GM10248 (cell line): Measurements from ENCODE around the gene USP54.

ENCODE experiments used
- CTCF ChIA-PET: fragments of 300-600 bp; sonication (Branson Sonifier 250); formaldehyde crosslinking; extraction: SDS; loops from one replicate; lab custom pipeline; 2021; ENCODE audit warnings: antibody characterized with exemption; lab: Yijun Ruan, JAX
- POLR2A ChIA-PET: fragments of 350-650 bp; sonication (Branson Sonifier 250); formaldehyde crosslinking; extraction: SDS; loops from one replicate; lab custom pipeline; 2020; ENCODE audit warnings: antibody characterized with exemption; lab: Yijun Ruan, JAX
- DNase-seq: peaks from one replicate; pipeline ENCODE4 v3.0.0; 2012; ENCODE audit errors: extremely low spot score
- CTCF ChIP-seq: IDR thresholded peaks from 2 replicates; pipeline ENCODE4 v1.5.1; 2012; ENCODE audit warnings: mild to moderate bottlenecking, low read depth; ENCODE audit errors: extremely low read depth, missing control alignments, control extremely low read depth

The USP54 gene

GRCh38 chr10:73467206-73467605 is 123.9 kb downstream of the USP54 start:
- ChIA-PET POLR2A (no interaction called here), CTCF (interaction anchor here (1.5 to 1.6 kb wide), 2 partner anchors 14 to 26 kb away, joined by 3 to 4 read pairs; no protein-coding TSS in a partner anchor)
- TF ChIP-seq CTCF, result no peak
- DNase-seq, result peak; percentile 29

DNA sequence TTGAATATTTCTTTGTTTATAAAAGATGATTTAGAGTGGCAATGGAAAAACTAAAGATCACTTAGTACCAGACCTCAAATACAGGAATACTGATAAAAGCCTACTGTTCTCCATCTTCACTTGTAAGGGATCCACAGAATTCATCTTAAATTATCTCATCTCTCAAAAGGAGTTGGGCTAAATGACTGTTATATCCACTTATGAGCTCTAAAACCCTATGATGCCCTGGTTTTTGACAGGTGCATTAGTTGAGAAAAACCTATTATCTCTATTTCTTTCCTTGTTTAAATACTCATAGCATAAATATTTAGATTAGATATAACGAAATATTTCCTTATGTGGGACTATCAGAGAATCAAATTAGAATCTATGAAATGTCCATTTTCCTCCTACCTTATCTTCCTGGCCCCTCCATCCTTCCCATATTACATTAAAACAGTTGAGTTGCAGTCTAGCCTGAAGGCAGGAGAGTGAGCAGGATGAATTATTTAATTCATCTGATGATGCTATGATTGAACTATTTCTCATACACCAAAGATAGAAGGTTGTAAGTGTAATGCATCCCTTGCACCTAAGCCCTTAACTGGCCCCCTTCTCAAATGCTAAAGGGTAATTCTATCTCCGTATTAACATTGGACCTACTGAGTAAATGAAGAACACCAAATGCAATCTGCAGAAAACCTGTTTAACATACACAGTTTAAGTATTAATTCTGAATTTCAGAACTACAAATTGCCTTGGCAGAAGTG is 125.0 kb downstream of the USP54 start:
- CTCF ChIA-PET, result no interaction called here
- no peak for TF ChIP-seq CTCF
- DNase-seq, result no peak
- POLR2A ChIA-PET, result no interaction called here

DNA sequence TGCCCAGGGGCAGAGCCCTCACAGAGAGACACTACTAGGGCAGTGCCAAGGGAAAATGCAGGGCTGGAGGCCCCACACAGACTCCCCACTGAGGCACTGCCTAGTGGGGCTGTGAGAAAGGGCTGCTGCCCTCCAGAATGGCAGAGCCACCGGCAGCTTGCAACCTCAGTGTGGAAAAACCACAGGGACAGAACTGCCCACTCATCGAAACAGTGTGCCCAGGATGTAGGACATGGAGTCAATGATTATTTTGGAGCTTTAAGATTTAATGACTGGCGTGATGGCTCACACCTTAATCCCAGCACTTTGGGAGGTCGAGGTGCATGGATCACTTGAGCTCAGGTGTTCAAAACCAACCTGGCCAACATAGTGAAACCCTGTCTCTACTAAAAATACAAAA is 130.2 kb downstream of the USP54 start:
- POLR2A ChIA-PET, result interaction anchor here (0.6 kb wide), 1 partner anchor 191 kb away, joined by 7 read pairs; no protein-coding TSS in a partner anchor

DNA sequence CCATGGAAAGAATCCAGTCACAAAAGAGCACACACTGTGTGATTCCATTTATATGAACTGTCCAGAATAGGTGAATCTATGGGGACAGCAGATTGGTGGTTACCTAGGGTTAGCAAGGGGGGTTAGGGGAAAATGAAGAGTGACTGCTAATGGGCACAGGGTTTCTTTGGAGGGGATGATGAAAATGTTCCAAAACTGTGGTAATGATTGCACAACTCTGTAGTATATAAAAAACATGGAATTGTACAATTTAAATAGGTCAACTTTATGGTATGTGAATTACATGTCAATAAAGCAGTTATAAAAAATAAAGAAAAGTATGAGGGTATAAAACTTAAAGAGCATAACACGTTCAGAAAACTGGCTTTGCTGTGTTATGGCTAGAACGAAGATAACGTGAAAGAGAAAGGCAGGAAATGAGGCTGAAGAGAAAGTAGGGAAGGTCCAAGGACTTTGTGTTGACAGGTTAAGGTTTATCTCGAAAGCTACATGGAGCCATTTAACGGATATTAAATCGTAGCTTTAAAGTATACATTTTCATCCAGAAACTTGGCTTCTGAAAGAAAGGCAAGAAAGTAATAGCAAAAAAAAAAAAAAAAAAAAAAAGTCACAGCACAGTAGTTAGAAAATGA is 131.3 kb downstream of the USP54 start:
- ChIA-PET POLR2A (interaction anchor here (0.6 kb wide), 1 partner anchor 49 kb away, joined by 4 read pairs; no protein-coding TSS in a partner anchor), CTCF (interaction anchor here (2.2 kb wide), 1 partner anchor 10 kb away, joined by 10 read pairs; no protein-coding TSS in a partner anchor)
- no peak for DNase-seq
- TF ChIP-seq CTCF, result no peak

More for the DNA sequence above, 130.2 kb downstream of the USP54 start:
- no peak for DNase-seq
- CTCF ChIA-PET, result no interaction called here
- TF ChIP-seq CTCF, result no peak

GRCh38 chr10:73456187-73456890 is 134.8 kb downstream of the USP54 start:
- ChIA-PET POLR2A (interaction anchor here (0.6 kb wide), 1 partner anchor 27 kb away, joined by 5 read pairs; no protein-coding TSS in a partner anchor), CTCF (no interaction called here)

More at GRCh38 chr10:73456187-73456890, 134.8 kb downstream of the USP54 start:
- TF ChIP-seq CTCF, result no peak
- no peak for DNase-seq
